Umbilical cord (tissue), 2 donors: ENCODE measurements around the gene MRPL37. TPM values are rescaled to one million over a fixed set of nuclear protein-coding genes. Genes with fewer than 3 reads are reported as not detected.
"Not testable (repeated sequence)": the region's sequence is repeated elsewhere in the genome, so short reads cannot be mapped to it uniquely, and the experiment has no call there.

Source experiments
- DNase-seq: peaks from one replicate; pipeline ENCODE4 v3.0.0-alpha.2; 2015; ENCODE audit warnings: low spot score
- total RNA-seq: library from RNA; depleted of rRNA; stranded (reverse); fragments of >200 nt; gene quantifications from one replicate; pipeline ENCODE4 v1.2.3, GENCODE V29; 2014; ENCODE audit warnings: low replicate concordance; ENCODE audit not compliant: insufficient read depth

Gene MRPL37
- 16.9 TPM for total RNA-seq

DNA sequence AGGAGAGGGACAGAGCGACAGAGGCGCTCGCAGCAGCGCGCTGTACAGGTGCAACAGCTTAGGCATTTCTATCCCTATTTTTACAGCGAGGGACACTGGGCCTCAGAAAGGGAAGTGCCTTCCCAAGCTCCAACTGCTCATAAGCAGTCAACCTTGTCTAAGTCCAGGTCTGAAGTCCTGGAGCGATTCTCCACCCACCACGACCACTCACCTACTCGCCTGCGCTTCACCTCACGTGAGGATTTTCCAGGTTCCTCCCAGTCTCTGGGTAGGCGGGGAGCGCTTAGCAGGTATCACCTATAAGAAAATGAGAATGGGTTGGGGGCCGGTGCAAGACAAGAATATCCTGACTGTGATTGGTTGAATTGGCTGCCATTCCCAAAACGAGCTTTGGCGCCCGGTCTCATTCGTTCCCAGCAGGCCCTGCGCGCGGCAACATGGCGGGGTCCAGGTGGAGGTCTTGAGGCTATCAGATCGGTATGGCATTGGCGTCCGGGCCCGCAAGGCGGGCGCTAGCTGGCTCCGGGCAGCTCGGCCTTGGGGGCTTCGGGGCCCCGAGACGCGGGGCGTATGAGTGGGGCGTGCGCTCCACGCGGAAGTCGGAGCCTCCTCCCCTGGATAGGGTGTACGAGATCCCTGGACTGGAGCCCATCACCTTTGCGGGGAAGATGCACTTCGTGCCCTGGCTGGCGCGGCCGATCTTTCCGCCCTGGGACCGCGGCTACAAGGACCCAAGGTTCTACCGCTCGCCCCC, at the start of gene MRPL37, which contains the start of gene CYB5RL:
Gene MRPL37 (plus strand): TSS at position 403 of the 754 bp plus-strand sequence. CDS start 77 bp downstream, at position 480.
Gene CYB5RL (minus strand): TSS at position 266 of the 754 bp plus-strand sequence. CDS start 4,414 bp downstream, outside the sequence.
- peak; percentile 98 for DNase-seq

DNA sequence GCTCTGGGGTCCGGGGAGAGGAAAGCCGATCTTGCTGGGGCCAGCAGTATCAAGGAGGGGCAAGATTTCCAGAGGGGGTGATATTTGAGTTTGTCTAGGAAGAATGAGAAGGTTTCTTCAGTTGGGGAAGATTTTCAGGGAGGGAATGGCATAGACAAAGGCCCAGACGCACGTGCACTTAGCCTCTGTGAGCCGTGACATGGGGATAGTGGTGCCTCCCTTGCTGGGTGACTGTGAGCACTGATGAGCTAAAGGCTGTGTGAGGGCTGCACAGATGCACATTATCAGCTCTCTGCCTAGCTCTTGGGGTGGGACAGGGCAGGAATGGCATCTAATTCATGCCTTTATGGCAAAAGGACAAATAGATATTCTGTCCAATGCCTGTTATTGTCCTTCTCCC, 49.0 kb upstream of the MRPL37 start:
- DNase-seq, result no peak

DNA sequence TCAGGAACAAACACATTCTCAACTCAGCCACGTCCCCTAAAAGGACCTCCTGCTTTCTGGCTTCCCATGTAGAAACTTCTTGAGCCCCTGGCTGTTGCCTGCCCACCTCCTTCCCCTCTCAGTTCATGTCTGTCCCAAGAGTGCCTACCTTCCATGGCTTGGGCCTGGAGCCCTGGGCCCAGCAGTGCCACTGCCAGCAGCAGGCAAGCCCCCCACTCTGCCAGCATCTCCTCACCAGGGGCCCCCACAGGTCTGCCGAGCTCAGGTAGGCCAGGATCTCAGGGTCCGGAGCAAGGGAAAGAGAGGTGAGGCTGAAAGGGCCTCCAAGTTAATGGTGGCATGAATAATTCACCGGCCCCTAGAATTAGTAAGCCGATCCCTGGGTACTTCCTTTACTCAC, 47.3 kb upstream of the MRPL37 start, which contains the start of gene CDCP2:
Gene CDCP2 (minus strand): TSS at position 305 of the 400 bp plus-strand sequence. CDS start 78 bp downstream, at position 227.
- DNase-seq, result no peak

DNA sequence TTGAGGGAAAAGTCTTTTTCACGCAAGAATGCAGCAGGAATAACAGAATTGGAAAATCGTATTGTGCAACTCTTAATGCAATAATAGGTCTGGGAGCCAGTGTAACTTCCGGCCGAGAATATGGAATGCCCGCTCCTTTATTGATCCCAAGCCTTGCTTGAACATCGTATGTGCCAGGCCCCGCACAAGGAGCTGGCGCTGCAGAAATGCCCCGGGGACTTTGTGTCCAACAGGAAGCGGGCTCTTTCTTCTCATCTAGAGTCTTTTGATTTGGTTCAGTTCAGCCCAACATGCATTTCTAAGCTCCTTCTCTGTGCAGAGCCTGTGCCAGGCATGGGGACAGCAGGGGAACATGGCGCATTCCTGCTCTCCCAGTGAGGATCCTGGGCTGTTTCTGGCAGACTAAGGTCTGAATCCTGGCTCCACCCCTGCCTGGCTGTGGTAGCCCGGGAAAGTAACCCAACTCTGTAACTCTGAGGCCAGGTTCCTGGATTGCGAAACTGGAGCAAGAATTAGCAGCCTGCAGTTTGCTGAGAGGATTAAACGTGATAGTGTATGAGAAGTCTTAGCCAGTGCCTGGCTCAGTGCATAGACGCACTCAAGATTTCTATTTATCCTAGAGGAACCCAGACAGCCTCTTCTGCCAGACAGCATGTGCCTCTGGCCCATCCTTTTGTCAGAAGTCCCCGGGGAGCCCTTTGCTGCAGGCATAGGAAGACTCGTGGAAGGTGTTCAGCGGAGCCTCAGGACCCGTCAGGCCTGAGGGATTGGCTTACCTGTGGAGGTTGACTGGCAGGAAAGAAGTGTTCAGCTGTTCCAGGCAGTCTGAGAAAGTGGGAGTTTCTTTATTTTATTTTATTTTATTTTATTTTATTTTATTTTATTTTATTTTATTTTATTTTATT, 46.2 kb upstream of the MRPL37 start:
- peak; percentile 88 for DNase-seq

DNA sequence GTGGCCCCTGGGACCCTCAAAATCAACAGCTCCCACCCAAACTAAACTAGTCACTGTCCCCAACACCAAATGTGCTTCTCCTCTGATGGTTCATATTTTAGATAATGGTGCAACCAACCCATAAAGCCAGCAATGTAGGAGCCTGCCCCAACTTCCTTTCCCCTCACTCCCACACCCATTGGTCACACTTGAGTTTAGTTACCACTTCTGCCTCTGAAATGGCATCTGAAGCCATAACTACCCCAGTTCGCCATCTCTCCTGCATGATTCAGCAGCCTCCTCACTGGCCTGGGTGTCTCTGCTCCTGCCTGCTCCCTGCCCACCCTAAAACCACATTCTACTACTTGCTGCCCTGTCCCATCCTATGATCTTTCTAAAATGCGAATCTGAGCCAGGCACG, 43.8 kb upstream of the MRPL37 start:
- DNase-seq, result no peak

DNA sequence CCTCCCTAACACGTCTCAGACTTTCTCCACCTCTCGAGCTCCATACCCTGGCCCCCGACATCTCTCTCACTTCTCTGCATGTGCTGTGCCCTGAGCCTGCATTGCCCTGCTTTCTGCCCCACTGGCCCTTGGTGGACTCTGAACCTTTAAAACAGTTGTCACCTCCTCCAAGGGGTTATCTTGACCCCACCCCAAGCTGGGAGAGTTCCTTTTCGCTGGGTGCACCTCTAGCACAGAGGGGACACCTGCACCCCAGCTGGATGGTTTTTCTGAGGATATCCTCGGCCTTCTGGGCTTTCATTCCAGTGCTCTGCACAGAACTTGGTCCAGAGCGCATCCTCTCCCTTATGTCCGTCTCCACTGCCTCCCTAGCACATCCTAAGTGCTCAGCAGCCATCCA, 43.0 kb upstream of the MRPL37 start:
- DNase-seq, result no peak

DNA sequence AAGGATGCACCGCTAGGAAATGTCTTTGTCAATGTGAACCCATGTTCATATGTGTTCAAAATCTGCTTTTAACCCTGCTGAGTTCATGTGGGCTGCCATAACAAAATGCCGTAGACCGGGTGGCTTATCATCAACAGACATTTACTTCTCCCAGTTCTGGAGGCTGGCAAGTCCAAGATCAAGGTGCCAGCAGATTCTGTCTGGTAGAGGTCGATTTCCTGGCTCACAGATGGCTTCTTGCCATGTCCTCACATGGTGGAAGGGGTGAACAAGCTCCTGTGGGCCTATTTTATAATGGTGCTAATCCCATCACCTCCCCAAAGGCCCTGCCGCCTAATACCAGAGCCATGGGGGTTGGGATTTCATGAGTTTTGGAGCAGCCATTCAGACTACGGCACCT, 42.6 kb upstream of the MRPL37 start:
- no peak for DNase-seq

DNA sequence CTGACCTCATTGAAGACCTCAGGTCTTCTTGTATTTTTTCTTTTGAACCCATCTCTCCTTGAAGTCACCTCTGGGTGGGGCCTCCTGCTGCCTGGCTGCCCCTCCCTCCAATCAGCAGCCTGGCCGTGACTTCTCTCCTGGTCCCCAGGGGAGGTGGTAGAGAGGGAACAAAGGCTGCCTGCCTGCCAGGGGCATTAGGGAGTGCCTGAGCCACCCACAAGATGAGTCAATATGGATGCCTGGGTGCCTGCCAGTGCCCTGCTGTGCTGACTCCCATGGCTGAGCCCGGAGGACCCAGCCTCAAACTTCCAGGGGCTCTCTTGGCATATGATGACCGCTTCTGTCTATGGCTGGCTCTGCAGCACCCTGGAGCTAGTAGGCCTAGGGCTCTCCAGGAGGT, 41.9 kb upstream of the MRPL37 start:
- DNase-seq, result no peak

DNA sequence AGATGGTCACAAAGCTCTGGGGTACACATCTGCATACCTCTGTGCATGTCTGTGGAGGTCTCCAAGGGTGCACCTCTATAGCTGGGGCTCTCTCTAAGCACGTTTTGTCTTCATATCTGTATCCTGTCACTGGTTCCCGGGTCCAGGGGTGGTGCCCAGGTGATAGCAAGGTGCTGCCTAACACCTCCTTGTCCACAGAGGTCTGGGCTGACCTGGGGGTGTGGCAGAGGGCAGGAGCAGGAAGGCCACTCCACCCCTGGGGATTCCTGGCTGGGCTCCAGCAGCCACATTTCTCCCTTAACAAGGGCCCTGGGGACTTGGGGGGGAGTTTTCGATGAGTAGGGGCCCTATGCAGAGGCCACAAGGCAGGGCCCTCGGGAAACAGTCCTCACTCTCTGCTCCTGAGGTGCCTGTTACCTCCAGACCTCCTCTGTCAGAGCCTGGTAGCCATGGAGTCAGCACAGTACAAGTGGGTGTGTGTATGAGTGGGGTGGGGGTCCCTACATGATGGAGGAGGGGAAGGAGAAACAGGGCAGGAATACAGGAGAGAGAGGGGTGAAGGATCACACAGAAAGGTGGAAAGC, 40.1 kb upstream of the MRPL37 start:
- DNase-seq, result no peak

DNA sequence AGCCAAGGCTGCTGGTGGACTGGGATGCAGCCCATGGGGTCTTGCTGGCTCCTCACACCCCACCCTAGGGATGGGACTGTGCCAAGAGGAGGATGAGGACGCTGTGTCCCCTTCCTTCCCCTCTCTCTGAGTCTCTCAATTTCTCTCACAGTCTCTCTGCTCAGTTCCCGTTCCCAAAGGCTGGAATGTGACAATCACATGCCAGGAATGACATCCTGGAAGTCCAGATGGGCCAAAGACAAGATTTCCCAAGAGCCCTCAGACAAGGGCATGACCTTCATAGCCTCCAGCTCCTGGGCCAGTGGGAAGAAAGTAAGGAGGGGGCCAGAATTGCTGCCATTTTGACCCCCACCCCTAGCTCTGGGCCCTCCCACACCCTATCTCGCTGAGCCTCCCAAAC, 39.6 kb upstream of the MRPL37 start:
- DNase-seq, result no peak

DNA sequence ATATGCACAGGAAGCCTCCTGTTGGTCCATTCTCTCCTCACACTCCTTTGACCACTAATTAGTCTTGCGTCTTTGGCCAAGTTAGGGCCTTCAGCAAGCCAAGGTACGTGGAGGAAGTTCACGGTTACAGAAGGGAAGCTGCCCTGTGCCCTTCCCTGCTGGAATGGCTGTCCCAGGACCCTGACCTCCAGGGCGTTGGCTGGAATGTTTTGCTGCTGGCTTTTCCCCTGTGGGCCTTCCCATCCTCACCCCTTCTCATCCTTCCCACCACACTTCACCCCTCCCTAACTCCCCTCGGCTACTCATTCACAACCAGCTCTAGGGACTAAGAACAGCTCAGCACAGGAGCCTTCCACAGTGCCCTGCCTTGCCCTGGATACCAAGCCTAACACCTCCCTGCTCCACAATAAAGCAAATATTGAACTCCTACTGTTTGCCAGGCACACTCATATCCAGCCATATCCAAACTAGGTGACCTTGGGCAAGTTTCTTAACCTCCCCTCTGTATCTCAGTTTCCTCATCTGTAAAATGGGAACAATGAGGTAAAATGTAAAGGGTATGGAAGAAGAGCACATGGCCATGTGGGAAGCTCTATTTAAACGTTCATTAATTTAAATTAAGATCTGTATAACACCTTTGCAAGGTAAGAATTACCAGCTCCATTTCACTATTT, 38.3 kb upstream of the MRPL37 start:
- no peak for DNase-seq

DNA sequence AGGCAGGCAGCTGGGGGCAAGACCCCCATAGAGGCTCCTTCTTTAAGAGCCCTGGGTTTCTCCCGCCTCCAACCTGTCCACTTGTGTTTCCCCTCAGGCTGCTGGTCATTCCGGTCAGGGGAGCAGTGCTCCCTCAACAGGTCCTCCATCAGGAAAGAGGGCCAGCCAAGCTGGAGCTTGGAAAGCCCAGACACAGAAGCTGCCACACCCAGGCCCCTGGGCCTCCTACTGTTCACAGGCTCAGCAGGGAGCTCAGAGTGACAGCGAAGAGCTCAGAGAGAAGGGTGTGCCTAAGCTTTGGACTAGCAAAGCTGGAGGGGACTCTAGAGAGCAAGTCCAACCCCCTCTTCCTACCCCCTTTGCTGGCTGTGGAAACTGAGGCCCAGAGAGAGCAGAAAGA, 36.9 kb upstream of the MRPL37 start:
- DNase-seq, result no peak

DNA sequence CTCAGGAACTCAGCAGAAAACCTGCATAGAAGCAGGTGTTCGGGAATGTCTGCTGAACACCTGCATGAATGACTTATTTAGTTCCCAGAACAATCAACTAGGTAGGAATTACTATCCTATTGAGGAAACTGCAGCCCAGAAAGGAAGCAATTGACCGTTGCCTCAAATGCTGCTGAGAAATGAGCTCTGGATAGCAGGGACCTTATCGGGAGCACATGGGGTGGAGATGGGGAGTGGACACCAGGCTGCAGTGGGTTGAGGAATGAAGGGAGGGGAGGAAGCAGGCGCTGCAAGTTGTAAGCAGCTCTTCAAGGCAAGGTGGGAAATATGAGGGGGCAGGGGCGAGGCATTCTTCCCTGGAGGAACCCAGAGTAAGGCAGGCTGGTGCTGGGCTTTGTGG, 36.4 kb upstream of the MRPL37 start:
- no peak for DNase-seq

DNA sequence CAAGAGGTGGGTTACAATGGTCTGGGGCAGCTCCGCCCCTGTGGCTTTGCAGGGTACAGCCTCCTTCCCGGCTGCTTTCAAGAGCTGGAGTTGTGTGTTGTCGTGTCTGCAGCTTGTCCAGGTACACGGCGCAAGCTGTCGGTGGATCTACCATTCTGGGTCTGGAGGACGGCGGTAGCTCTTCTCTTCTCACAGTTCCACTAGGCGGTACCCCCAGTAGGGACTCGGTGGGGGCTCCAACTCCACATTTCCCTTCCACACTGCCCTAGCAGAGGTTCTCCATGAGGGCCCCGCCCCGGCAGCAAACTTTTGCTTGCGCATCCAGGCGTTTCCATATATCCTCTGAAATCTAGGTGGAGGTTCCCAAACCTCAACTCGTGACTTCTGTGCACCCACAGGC, 34.8 kb upstream of the MRPL37 start:
- DNase-seq, result no peak

DNA sequence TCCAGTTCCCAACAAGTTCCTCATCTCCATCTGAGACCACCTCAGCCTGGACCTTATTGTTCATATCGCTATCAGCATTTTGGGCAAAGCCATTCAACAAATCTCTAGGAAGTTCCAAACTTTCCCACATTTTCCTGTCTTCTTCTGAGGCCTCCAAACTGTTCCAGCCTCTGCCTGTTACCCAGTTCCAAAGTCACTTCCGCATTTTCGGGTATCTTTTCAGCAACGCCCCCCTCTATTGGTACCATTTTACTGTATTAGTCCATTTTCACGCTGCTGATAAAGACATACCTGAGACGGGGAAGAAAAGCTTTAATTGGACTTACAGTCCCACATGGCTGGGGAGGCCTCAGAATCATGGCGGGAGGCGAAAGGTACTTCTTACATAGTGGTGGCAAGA, 33.6 kb upstream of the MRPL37 start:
- DNase-seq, result not testable (repeated sequence)

DNA sequence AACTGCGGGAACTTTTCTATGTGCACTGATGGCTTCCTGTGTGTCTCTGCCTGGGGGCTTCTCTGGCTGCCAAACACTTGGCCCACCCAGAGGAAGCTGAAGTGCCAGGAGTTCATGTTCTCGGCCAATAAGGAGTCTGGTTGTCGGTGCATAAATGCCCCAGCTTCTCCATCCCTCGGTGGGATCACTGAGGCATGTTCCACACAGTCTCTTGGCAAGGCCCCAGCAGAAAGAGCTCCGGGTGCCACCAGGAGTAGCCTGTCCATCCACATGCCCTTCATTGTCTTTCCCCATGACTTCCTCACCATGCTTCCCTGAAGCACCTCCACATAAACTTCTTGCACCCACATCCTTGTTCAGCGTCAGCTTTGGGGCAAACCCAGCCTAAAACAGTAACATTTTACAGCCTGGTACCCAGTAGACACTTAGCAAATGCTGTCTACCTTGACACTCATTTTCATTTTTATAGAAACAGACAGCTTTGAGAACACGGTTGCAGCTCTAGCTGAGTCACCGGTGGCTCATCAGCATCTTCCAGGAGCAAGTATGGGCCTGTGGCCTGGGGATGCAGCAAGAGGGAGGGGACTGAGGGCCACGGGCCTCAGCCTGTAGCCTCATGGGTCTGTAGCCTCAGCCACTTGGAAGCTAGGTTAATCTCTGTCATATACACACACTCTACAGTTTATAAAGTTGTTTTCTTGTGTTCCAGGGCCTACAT, 32.4 kb upstream of the MRPL37 start:
- no peak for DNase-seq

DNA sequence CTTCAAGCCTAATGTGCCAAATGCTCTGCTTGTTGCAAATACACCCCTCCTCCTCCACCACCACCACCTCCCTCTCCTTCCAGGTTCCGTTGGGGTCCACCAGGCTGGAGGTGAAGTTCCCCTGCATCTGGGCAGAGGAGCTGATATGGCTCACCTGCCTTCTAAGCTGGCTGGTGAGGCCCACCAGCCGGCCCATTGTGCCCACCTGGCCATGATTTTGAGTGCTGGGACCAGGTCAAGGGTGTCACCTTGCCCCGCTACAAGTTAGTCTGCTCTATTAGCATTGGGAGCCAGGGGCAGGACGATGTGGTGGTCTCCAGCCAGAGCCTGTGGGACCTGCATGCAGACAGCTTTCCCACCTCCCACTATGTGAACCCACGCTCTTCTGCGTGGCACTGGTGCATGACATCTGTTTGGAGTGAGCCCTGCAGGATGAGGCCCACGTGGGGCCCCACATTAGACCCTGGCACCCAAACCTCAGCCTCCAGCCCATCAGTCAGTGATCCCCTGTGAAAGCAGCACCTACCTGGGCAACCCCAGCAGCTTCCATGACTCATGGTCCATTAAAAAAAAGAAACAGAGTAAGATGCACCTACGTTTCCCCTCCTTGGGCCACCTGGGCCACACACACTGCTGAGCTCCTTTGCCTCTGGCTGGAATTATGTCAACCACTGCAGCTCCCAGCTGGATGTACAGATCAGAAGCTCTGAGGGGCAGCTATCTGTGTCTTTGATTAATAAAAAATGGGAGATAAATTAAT, 31.6 kb upstream of the MRPL37 start:
- no peak for DNase-seq

DNA sequence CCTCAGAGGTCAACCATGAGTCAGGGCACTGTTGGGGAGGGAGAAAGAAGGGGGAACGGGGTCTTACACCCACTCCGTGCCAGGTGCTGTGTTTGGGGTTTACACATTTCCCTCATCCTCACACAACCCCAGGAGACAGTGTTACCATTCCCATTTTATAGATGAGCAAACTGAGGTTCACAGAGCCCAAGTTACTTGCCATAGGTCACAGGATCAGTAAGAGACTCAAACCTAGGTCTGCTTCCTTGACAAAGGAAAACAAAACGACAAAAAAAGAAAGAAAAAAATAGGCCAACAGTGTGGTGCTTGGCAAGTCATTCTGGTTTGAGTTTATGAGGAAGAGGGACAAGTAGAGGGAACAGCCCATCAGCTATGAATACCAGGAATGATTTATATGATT, 30.9 kb upstream of the MRPL37 start:
- DNase-seq, result no peak

DNA sequence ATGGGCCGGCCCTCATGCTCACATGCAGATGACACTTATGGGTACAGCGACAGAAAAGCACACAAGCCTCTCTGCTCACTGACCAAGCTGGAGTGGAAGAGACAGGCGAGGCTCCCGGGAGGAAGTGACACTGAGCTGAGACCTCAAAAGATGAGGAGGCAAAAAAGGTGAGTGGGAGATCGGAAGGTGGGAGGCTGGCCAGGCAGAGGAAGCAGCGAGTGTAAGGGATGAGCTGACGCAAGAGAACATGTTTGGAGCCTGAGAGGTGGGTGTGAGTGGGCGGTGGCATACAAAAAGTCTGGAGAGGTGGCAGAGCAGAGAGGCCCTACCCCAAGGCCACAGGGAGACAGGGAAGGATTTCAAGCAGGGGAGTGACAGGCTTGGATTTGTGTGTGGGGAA, 29.0 kb upstream of the MRPL37 start:
- DNase-seq, result no peak

DNA sequence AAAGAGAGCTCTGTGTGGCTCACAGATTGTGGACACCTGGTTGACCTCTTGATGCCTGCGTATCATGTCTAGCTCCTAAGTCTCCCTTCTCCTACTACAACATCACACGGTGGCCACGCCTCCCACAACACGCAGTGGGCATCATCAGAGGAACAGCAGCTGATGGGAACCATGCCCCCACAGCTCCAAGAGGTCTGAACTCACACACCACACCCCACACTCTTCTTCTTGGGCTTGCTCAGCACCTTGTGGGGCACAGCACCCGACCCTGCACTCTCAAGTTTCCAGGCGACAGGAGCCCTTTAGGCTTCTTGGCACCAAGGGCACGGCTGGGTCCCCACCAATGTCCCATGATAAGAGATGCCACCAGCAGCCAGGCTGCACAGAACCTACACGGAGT, 28.4 kb upstream of the MRPL37 start:
- DNase-seq, result no peak
